ENCODE measurements around the gene MAMLD1.

DNA sequence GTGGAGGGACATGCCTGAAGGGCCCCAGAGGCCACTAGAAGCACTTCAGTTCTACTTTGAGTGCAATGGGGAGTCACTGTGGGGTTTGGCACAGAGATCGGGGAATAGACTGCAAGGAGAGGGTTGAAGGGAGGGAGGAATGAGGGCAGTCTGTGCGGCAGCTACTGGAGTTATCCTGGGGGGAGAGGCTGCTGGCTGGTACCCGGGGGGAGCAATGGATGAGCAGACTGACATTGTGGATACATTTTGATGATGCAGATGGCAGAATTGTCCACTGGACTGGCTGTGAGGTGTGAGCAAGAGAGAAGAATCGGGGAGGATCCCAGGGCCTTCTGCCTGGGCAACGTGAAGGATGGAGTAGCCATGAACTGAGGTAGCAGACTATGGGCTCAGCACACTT is 2.8 kb upstream of the MAMLD1 start:
- TF ChIP-seq, protein P1, sequence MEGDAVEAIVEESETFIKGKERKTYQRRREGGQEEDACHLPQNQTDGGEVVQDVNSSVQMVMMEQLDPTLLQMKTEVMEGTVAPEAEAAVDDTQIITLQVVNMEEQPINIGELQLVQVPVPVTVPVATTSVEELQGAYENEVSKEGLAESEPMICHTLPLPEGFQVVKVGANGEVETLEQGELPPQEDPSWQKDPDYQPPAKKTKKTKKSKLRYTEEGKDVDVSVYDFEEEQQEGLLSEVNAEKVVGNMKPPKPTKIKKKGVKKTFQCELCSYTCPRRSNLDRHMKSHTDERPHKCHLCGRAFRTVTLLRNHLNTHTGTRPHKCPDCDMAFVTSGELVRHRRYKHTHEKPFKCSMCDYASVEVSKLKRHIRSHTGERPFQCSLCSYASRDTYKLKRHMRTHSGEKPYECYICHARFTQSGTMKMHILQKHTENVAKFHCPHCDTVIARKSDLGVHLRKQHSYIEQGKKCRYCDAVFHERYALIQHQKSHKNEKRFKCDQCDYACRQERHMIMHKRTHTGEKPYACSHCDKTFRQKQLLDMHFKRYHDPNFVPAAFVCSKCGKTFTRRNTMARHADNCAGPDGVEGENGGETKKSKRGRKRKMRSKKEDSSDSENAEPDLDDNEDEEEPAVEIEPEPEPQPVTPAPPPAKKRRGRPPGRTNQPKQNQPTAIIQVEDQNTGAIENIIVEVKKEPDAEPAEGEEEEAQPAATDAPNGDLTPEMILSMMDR (IDR thresholded peaks at IDR 0.05; ENCODE audit: extremely low read depth in 1 of 2, insufficient read depth in 1 of 2, low read depth in 1 of 2, low read length in 2 of 2), result no peak
- TF ChIP-seq JUN (IDR thresholded peaks at IDR 0.05; ENCODE audit: borderline replicate concordance, insufficient read depth, insufficient read length, low read depth), result no peak
- no peak for TF ChIP-seq EZH2 (IDR thresholded peaks at IDR 0.05; ENCODE audit: borderline replicate concordance, low read depth, low read length, severe bottlenecking)
- TF ChIP-seq POLR2A (IDR thresholded peaks at IDR 0.05; ENCODE audit: low read depth, low read length), result no peak
- no peak for TF ChIP-seq POLR2AphosphoS5 (IDR thresholded peaks at IDR 0.05; ENCODE audit: insufficient read depth, low read depth, low read length)
- no peak for TF ChIP-seq FOS (IDR thresholded peaks at IDR 0.05; ENCODE audit: borderline replicate concordance, insufficient read depth, low read length)

Data from endothelial cell of umbilical vein (primary cell).